K562 (cell line): Measurements from ENCODE around the gene ASIC3. TPM values are rescaled to one million over a fixed set of nuclear protein-coding genes. Genes with fewer than 3 reads are reported as not detected.

ENCODE experiments used
- FOXA3 ChIP-seq, 2 experiments: fragments of 450-650 bp in 1 of 2; sonication (generic) in 1 of 2; formaldehyde crosslinking; IDR thresholded peaks in 1 of 2; conservative IDR thresholded peaks in 1 of 2; 2 replicates each; pipeline versions ENCODE4 v1.4.0 to v1.8.0; 2020 to 2022; ENCODE audit warnings: mild to moderate bottlenecking in 2 of 2, missing genetic modification reagents in 1 of 2
- GABPB2 ChIP-seq: fragments of 250-450 bp; sonication (Bioruptor Pico); conservative IDR thresholded peaks from 2 replicates; pipeline ENCODE4 v1.5.1; 2021; ENCODE audit warnings: mild to moderate bottlenecking
- HMGN3 ChIP-seq: IDR thresholded peaks from 2 replicates; pipeline ENCODE4 v1.6.1; 2011; ENCODE audit warnings: borderline replicate concordance, low read depth, mild to moderate bottlenecking, mixed read lengths, low read length; ENCODE audit not compliant: insufficient read length; ENCODE audit errors: extremely low read depth
- KDM2B ChIP-seq: fragments of 250-450 bp; sonication (Bioruptor Pico); IDR thresholded peaks from 2 replicates; pipeline ENCODE4 v1.8.0; 2021; ENCODE audit warnings: mild to moderate bottlenecking, moderate library complexity
- KDM4B ChIP-seq, 2 experiments: fragments of 450-650 bp in 1 of 2; sonication (generic) in 1 of 2; IDR thresholded peaks; 2 replicates each; pipeline ENCODE4 v1.6.1; 2016 to 2017; ENCODE audit warnings: borderline replicate concordance in 2 of 2, antibody characterized with exemption in 1 of 2, low read depth in 1 of 2, mild to moderate bottlenecking in 1 of 2
- POLR3A ChIP-seq: IDR thresholded peaks from 2 replicates; pipeline ENCODE4 v1.6.1; 2011; ENCODE audit warnings: borderline replicate concordance, mild to moderate bottlenecking, moderate library complexity; ENCODE audit not compliant: insufficient read length, insufficient read depth; ENCODE audit errors: extremely low read depth
- RAD51 ChIP-seq: fragments of 450-650 bp; IDR thresholded peaks from 2 replicates; pipeline ENCODE4 v1.7.1; 2016; ENCODE audit warnings: low read depth, mild to moderate bottlenecking, borderline replicate concordance
- RBM17 ChIP-seq: fragments of 200-400 bp; formaldehyde crosslinking; IDR thresholded peaks from 2 replicates; pipeline ENCODE4 v1.6.1; 2017; ENCODE audit warnings: low read depth, mild to moderate bottlenecking, low read length, borderline replicate concordance
- SRSF7 ChIP-seq: fragments of 200-400 bp; formaldehyde crosslinking; optimal IDR thresholded peaks from 2 replicates; pipeline ENCODE3; 2017; ENCODE audit warnings: mild to moderate bottlenecking, low read depth, low read length
- ZNF232 ChIP-seq: sonication (generic); formaldehyde crosslinking; IDR thresholded peaks from 2 replicates; pipeline ENCODE4 v1.8.0; 2022; ENCODE audit warnings: mild to moderate bottlenecking, missing genetic modification reagents
- ZNF644 ChIP-seq: fragments of 200-800 bp; sonication (Bioruptor generic); IDR thresholded peaks from 2 replicates; pipeline ENCODE4 v1.6.1; 2016; ENCODE audit warnings: low read depth, missing genetic modification characterization, missing compliant biosample characterization
- ZNF77 ChIP-seq: fragments of 250-450 bp; sonication (Bioruptor Pico); IDR thresholded peaks from 2 replicates; pipeline ENCODE4 v1.5.0; 2020
- polyA plus RNA-seq, 8 experiments: library from polyadenylated mRNA; depleted of rRNA in 4 of 8; stranded (reverse) in 5 of 8; unstranded in 3 of 8; fragments of >200 nt; fragmentation: Nextera tagmentation in 2 of 8; fragmentation: Illumina TruSeq in 1 of 8; extraction: Ambion mirVana in 2 of 8; extraction: Trizol in 1 of 8; gene quantifications; 2 replicates each; pipeline versions ENCODE4 v1.2.1 to v1.2.3, GENCODE V29; 2011 to 2014; ENCODE audit warnings: inconsistent platforms in 1 of 8, missing spikeins in 1 of 8
- total RNA-seq, 7 experiments: library from RNA; depleted of rRNA in 6 of 7; stranded (reverse); fragments of >200 nt in 6 of 7; fragmentation: Illumina TruSeq in 2 of 7; extraction: Trizol in 2 of 7; gene quantifications; 2 replicates each; pipeline versions ENCODE4 v1.2.1 to v1.2.3, GENCODE V29; 2011 to 2021; ENCODE audit warnings: low replicate concordance in 1 of 7
- TF ChIP-seq, protein P1 (sequence below): fragments of 450-650 bp; IDR thresholded peaks from 2 replicates; pipeline ENCODE4 v1.6.1; 2016; ENCODE audit warnings: borderline replicate concordance
- TF ChIP-seq, protein P2 (sequence below): sonication (generic); formaldehyde crosslinking; IDR thresholded peaks from 2 replicates; pipeline ENCODE4 v1.8.1; 2023; ENCODE audit warnings: missing genetic modification reagents, mild to moderate bottlenecking, borderline replicate concordance
- TF ChIP-seq, protein P3 (sequence below): fragments of 450-650 bp; IDR thresholded peaks from 2 replicates; pipeline ENCODE4 v1.7.0; 2016; ENCODE audit warnings: borderline replicate concordance

Gene ASIC3
- total and polyA plus RNA-seq, 9 of the 15 experiments (the other 6 are each of a cell fraction or from before 2014, with no cell fraction given) = 0.11 to 5.0 (median 0.87) TPM

DNA sequence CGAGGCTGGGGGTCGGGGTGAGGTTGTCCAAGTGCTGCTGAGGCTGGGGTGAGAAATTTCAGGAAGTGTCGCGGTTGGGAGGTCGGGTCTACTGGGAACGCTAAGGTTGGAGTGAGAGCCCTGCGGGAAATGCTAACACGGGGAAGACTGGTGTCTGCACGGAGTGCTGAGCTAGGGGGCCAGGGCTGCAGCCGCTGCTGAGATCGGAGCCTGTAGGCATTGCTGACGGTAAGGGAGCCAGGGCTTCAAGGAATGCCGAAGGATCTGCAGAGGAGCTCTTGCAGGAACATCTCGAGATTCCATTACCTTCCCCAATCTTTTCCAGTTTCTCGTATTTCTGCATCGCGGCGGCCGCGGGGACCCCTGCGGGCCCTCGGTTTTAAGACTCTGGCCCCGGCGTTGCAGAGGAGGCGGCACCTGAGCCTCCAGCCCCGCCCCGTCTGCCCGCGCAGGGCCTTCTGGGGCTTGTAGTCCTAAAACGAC is 9.2 kb downstream of the ASIC3 start, which contains the start of gene CDK5 (continued):
- TF ChIP-seq, protein P1, sequence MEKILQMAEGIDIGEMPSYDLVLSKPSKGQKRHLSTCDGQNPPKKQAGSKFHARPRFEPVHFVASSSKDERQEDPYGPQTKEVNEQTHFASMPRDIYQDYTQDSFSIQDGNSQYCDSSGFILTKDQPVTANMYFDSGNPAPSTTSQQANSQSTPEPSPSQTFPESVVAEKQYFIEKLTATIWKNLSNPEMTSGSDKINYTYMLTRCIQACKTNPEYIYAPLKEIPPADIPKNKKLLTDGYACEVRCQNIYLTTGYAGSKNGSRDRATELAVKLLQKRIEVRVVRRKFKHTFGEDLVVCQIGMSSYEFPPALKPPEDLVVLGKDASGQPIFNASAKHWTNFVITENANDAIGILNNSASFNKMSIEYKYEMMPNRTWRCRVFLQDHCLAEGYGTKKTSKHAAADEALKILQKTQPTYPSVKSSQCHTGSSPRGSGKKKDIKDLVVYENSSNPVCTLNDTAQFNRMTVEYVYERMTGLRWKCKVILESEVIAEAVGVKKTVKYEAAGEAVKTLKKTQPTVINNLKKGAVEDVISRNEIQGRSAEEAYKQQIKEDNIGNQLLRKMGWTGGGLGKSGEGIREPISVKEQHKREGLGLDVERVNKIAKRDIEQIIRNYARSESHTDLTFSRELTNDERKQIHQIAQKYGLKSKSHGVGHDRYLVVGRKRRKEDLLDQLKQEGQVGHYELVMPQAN = no peak; the same call in 1 of the 2 replicates
- TF ChIP-seq, protein P2, sequence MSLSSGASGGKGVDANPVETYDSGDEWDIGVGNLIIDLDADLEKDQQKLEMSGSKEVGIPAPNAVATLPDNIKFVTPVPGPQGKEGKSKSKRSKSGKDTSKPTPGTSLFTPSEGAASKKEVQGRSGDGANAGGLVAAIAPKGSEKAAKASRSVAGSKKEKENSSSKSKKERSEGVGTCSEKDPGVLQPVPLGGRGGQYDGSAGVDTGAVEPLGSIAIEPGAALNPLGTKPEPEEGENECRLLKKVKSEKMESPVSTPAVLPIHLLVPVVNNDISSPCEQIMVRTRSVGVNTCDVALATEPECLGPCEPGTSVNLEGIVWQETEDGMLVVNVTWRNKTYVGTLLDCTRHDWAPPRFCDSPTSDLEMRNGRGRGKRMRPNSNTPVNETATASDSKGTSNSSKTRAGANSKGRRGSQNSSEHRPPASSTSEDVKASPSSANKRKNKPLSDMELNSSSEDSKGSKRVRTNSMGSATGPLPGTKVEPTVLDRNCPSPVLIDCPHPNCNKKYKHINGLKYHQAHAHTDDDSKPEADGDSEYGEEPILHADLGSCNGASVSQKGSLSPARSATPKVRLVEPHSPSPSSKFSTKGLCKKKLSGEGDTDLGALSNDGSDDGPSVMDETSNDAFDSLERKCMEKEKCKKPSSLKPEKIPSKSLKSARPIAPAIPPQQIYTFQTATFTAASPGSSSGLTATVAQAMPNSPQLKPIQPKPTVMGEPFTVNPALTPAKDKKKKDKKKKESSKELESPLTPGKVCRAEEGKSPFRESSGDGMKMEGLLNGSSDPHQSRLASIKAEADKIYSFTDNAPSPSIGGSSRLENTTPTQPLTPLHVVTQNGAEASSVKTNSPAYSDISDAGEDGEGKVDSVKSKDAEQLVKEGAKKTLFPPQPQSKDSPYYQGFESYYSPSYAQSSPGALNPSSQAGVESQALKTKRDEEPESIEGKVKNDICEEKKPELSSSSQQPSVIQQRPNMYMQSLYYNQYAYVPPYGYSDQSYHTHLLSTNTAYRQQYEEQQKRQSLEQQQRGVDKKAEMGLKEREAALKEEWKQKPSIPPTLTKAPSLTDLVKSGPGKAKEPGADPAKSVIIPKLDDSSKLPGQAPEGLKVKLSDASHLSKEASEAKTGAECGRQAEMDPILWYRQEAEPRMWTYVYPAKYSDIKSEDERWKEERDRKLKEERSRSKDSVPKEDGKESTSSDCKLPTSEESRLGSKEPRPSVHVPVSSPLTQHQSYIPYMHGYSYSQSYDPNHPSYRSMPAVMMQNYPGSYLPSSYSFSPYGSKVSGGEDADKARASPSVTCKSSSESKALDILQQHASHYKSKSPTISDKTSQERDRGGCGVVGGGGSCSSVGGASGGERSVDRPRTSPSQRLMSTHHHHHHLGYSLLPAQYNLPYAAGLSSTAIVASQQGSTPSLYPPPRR = no peak
- TF ChIP-seq RBM17 (no peak), RAD51 (no peak), FOXA3 (CRISPR knock-in tag; conservative IDR thresholded peaks at IDR 0.05 in 1 of 2, IDR thresholded peaks at IDR 0.05 in 1 of 2) (no peak), HMGN3 (no peak), SRSF7 (no peak), KDM2B (CRISPR knock-in tag) (0 out of 2 replicates have a peak, but pooled peaks have one; percentile 16), ZNF77 (CRISPR knock-in tag) (no peak), KDM4B (IDR thresholded peaks at IDR 0.05; ENCODE audit: borderline replicate concordance in 2 of 2, low read depth in 1 of 2) (no peak), ZNF644 (tag) (no peak), ZNF232 (CRISPR knock-in tag) (no peak), GABPB2 (CRISPR knock-in tag) (no peak; the same call in 1 of the 2 replicates), POLR3A (no peak)
- TF ChIP-seq, protein P3, sequence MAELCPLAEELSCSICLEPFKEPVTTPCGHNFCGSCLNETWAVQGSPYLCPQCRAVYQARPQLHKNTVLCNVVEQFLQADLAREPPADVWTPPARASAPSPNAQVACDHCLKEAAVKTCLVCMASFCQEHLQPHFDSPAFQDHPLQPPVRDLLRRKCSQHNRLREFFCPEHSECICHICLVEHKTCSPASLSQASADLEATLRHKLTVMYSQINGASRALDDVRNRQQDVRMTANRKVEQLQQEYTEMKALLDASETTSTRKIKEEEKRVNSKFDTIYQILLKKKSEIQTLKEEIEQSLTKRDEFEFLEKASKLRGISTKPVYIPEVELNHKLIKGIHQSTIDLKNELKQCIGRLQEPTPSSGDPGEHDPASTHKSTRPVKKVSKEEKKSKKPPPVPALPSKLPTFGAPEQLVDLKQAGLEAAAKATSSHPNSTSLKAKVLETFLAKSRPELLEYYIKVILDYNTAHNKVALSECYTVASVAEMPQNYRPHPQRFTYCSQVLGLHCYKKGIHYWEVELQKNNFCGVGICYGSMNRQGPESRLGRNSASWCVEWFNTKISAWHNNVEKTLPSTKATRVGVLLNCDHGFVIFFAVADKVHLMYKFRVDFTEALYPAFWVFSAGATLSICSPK = no peak
